ENCODE measurements around the gene ADGRE3. TPM values are rescaled to one million over a fixed set of nuclear protein-coding genes. Genes with fewer than 3 reads are reported as not detected.
"Not testable (repeated sequence)": the region's sequence is repeated elsewhere in the genome, so short reads cannot be mapped to it uniquely, and the experiment has no call there.

The ADGRE3 gene
- total RNA-seq, 1 experiment from 2014 or later, result not detected

DNA sequence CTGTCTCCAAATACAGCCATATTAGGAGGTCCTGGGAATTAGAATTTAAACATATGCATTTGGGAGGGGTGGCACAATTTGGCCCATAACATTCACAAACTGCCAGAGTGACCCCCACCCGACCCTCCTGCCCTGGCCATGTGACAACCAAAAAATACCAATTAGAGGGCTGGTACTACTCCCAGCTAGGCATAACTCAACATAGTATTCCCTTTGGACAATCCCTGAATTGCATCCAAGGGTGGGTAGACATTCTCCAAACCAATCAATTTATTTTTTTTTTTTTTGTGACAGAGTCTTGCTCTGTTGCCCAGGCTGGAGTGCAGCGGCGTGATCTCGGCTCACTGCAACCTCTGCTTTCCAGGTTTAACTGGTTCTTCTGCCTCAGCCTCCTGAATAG, 62.0 kb downstream of the ADGRE3 start:
- no peak overlapping the region for H4K8ac ChIP-seq (replicated peaks; ENCODE audit: insufficient read length, low read depth, low read length)
- no peak overlapping the region for H3K27ac ChIP-seq (ENCODE audit: insufficient read length, low read depth, low read length)
- no peak overlapping the region for H3K18ac ChIP-seq (ENCODE audit: insufficient read length, low read depth, low read length)
- no peak overlapping the region for H2BK5ac ChIP-seq (ENCODE audit: insufficient read length, low read length)
- H3K4me2 ChIP-seq (ENCODE audit: insufficient read depth, insufficient read length, low read length), result no peak overlapping the region
- DNase-seq, result no peak
- TF ChIP-seq CTCF (conservative IDR thresholded peaks at IDR 0.05), result no peak
- no peaks in the 10 kb centered on the region for H3K79me1 ChIP-seq (ENCODE audit: insufficient read depth, low read depth, low read length, poor library complexity, severe bottlenecking)
- H3K23me2 ChIP-seq (ENCODE audit: insufficient read length, low read depth, low read length, poor library complexity, severe bottlenecking), result no peaks in the 10 kb centered on the region
- no peak overlapping the region for H4K91ac ChIP-seq (ENCODE audit: insufficient read length, low read depth, low read length)
- H2BK12ac ChIP-seq (ENCODE audit: insufficient read length, low read depth, low read length), result no peak overlapping the region
- H4K20me1 ChIP-seq (ENCODE audit: control insufficient read depth, insufficient read depth, insufficient read length), result no peaks in the 10 kb centered on the region
- H3K23ac ChIP-seq (ENCODE audit: insufficient read length, low read depth, low read length), result no peak overlapping the region
- H3T11ph ChIP-seq (ENCODE audit: low read length), result no peak overlapping the region
- H3K9me3 Mint-ChIP-seq, result peaks cover 29 to 95% of the 10 kb centered on the region in 2 experiments
- H2AK5ac ChIP-seq (ENCODE audit: insufficient read length, low read length), result no peak overlapping the region
- H3K14ac ChIP-seq (ENCODE audit: insufficient read depth, low read length), result no peak overlapping the region
- H2BK120ac ChIP-seq (ENCODE audit: low read depth, low read length, poor library complexity, severe bottlenecking), result no peak overlapping the region
- no peak overlapping the region for H3K56ac ChIP-seq (ENCODE audit: insufficient read length, low read depth, low read length)
- no peak overlapping the region for H2BK15ac ChIP-seq (ENCODE audit: low read depth, low read length)
- no peak overlapping the region for H2AFZ ChIP-seq (ENCODE audit: low read length)
- H3K4ac ChIP-seq (ENCODE audit: low read depth, low read length), result no peak overlapping the region
- no peak overlapping the region for H3K4me3 Mint-ChIP-seq
- no peaks in the 10 kb centered on the region for H3K79me2 ChIP-seq (ENCODE audit: insufficient read depth, low read length)
- H3K9me3 ChIP-seq (ENCODE audit: control insufficient read depth, low read depth, low read length), result no peaks in the 10 kb centered on the region
- H4K5ac ChIP-seq (ENCODE audit: insufficient read length, low read depth, low read length), result no peak overlapping the region
- no CpG with 5 or more reads among the region's 4 CpGs for WGBS (ENCODE audit: extremely low coverage, insufficient read length, low lambda C conversion rate)
- peaks cover 2 to 29% (median 13%) of the 10 kb centered on the region in 3 experiments; a peak in 6 of 7 replicates for H3K36me3 Mint-ChIP-seq (ENCODE audit: insufficient read depth in 1 of 3, low read depth in 3 of 3)
- H3K27ac Mint-ChIP-seq, result no peak overlapping the region
- no peak overlapping the region for H2BK20ac ChIP-seq (ENCODE audit: low read depth, low read length, poor library complexity, severe bottlenecking)
- H3K4me1 ChIP-seq (ENCODE audit: insufficient read depth, low read length), result no peaks in the 10 kb centered on the region
- H3K9ac ChIP-seq (ENCODE audit: extremely low read depth, insufficient read length, low read length), result no peak overlapping the region
- peaks cover 1% of the 10 kb centered on the region for H3K27me3 Mint-ChIP-seq (ENCODE audit: low read depth)
- H3K4me1 Mint-ChIP-seq, result no peaks in the 10 kb centered on the region
- H3K27me3 ChIP-seq (ENCODE audit: insufficient read depth, low read length), result no peaks in the 10 kb centered on the region

DNA sequence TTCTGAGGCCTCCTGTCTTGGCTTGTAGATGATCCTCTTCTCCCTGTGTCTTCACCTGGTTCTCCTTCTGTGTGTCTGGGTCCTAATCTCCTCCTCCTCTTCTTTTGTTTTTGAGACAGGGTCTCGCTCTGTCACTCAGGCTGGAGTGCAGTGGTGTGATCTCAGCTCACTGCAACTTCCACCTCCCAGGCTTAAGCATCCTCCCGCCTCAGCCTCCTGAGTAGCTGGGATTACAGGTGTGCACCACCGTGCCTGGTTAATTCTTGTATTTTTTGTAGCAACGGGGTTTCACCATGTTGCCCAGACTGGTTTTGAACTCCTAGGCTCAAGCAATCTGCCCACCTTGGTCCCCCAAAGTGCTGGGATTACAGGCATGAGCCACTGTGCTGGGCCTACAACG, 62.4 kb downstream of the ADGRE3 start:
- not testable (repeated sequence) for H2BK20ac ChIP-seq (ENCODE audit: low read depth, low read length, poor library complexity, severe bottlenecking); H3K4ac ChIP-seq (ENCODE audit: low read depth, low read length); H3K4me1 ChIP-seq (ENCODE audit: insufficient read depth, low read length); H4K5ac ChIP-seq (ENCODE audit: insufficient read length, low read depth, low read length); H3K9me3 ChIP-seq (ENCODE audit: control insufficient read depth, low read depth, low read length); H2BK15ac ChIP-seq (ENCODE audit: low read depth, low read length); H4K20me1 ChIP-seq (ENCODE audit: control insufficient read depth, insufficient read depth, insufficient read length); H3K27ac Mint-ChIP-seq; H2BK12ac ChIP-seq (ENCODE audit: insufficient read length, low read depth, low read length); H3K4me2 ChIP-seq (ENCODE audit: insufficient read depth, insufficient read length, low read length); H3K9ac ChIP-seq (ENCODE audit: extremely low read depth, insufficient read length, low read length); H3T11ph ChIP-seq (ENCODE audit: low read length); H3K27me3 ChIP-seq (ENCODE audit: insufficient read depth, low read length); H4K8ac ChIP-seq (replicated peaks; ENCODE audit: insufficient read length, low read depth, low read length); H3K79me2 ChIP-seq (ENCODE audit: insufficient read depth, low read length); H3K4me1 Mint-ChIP-seq; H2BK120ac ChIP-seq (ENCODE audit: low read depth, low read length, poor library complexity, severe bottlenecking); H3K23ac ChIP-seq (ENCODE audit: insufficient read length, low read depth, low read length); H3K14ac ChIP-seq (ENCODE audit: insufficient read depth, low read length); H3K27ac ChIP-seq (ENCODE audit: insufficient read length, low read depth, low read length); H4K91ac ChIP-seq (ENCODE audit: insufficient read length, low read depth, low read length); H2AK5ac ChIP-seq (ENCODE audit: insufficient read length, low read length); H3K23me2 ChIP-seq (ENCODE audit: insufficient read length, low read depth, low read length, poor library complexity, severe bottlenecking); H2BK5ac ChIP-seq (ENCODE audit: insufficient read length, low read length); H3K56ac ChIP-seq (ENCODE audit: insufficient read length, low read depth, low read length); H3K18ac ChIP-seq (ENCODE audit: insufficient read length, low read depth, low read length); H3K4me3 Mint-ChIP-seq; H3K79me1 ChIP-seq (ENCODE audit: insufficient read depth, low read depth, low read length, poor library complexity, severe bottlenecking); H2AFZ ChIP-seq (ENCODE audit: low read length); DNase-seq; H3K27me3 Mint-ChIP-seq (ENCODE audit: low read depth)
- Mint-ChIP-seq H3K36me3 (ENCODE audit: insufficient read depth in 1 of 3, low read depth in 3 of 3) (peaks cover 2 to 26% (median 10%) of the 10 kb centered on the region in 3 experiments; a peak in 6 of 7 replicates), H3K9me3 (peaks cover 28 to 93% of the 10 kb centered on the region in 2 experiments)
- no CpG with 5 or more reads among the region's 5 CpGs for WGBS (ENCODE audit: extremely low coverage, insufficient read length, low lambda C conversion rate)

All from H9 (cell line).